NCI-H345 treated with DMSO at 0.1 percent for 48 hours (cell line): ENCODE measurements around the gene TRPV5.

Experiments
- DNase-seq: peaks from one replicate; lab custom pipeline; 2025; ENCODE audit not compliant: unreplicated experiment; lab: John Stamatoyannopoulos, UW

Gene TRPV5

DNA sequence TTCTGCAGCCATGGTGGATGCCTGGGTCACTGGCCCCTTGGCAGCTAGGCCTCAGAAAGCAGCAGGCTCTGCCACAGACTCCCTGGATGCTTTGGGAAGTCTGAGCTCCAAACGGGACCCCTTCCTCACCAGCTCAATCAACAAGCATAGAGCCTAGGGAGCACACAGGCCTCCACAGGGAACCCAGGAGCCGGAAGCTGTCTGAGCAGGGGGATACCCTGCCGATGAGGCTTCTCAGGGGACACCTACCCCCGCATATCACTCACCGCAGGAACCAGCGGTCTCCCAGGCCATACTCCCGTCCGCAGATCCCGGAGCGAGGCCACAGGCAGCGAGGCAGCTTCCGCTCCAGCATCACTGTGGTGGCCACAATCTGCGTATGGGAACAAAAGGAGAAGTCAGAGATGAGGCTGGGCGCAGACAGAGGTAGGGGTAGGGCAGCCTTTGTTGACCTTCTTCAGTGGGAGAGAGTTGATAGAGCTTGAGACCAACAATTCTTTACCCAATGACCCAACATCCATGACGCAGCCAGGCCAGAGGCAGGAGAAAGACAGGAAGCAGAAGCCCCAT, 61.4 kb downstream of the TRPV5 start:
- no peak for DNase-seq

DNA sequence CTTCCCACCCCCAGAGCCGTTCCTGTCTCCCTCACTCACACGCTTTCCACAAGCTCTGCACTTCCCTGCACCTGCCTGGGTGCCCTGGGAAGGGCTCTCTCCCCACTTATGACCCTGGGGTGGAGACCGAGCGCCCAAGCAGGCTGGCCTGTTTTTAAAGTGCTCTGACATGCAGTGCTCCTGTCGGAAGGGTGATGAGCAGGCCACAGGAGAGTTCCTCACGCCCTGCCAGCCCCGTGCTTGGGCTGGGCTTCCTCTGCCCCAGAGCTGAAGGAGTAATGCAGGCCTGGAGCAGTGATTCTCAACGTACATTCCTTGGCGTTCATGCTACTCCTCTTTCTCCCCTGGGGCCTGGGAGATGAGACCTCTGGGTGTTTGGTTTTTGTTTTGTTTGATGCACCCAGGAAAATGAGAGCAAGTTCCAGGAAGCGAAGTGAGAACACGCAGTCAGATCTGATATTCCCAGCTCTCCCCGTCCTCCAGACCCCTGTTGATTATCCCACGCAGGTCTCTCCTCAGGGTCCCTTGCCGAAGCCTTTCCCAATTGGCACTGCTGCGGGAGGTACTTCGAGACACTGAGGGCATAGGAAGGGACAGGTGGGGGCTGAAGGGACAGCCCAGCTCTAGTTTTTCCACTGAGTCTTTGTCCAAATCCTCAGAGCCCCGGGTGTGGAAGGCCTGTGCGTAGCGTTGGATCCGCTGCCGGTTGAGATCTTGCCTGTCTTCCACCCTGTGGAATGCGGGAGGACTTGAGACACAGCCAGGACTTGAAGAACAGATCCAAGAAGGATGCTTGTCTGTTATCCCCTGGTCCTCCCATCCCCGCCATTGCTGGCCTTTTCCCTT, 62.1 kb downstream of the TRPV5 start:
- DNase-seq: no peak

- no peak for DNase-seq
Measured at GRCh38 chr7:142870566-142871259, 62.8 kb downstream of the TRPV5 start.

DNA sequence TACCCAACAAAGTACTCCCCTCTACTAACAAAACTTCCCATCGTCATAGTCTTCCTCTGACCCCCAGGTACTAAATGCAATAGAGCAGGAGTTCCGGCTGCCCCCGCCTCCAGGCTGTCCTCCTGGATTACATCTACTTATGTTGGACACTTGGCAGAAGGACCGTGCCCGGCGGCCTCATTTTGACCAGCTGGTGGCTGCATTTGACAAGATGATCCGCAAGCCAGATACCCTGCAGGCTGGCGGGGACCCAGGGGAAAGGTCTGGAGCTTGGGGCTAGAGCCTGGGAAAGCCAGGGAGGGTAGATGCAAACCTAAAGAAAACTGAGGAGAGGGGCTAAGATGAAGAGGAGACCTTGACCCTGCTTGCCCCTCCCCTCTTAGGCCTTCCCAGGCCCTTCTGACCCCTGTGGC, 63.4 kb downstream of the TRPV5 start:
- no peak for DNase-seq

- DNase-seq: no peak
Measured at GRCh38 chr7:142869434-142869833, 64.1 kb downstream of the TRPV5 start.

- no peak for DNase-seq
Measured at GRCh38 chr7:142868986-142869415, 64.5 kb downstream of the TRPV5 start.

DNA sequence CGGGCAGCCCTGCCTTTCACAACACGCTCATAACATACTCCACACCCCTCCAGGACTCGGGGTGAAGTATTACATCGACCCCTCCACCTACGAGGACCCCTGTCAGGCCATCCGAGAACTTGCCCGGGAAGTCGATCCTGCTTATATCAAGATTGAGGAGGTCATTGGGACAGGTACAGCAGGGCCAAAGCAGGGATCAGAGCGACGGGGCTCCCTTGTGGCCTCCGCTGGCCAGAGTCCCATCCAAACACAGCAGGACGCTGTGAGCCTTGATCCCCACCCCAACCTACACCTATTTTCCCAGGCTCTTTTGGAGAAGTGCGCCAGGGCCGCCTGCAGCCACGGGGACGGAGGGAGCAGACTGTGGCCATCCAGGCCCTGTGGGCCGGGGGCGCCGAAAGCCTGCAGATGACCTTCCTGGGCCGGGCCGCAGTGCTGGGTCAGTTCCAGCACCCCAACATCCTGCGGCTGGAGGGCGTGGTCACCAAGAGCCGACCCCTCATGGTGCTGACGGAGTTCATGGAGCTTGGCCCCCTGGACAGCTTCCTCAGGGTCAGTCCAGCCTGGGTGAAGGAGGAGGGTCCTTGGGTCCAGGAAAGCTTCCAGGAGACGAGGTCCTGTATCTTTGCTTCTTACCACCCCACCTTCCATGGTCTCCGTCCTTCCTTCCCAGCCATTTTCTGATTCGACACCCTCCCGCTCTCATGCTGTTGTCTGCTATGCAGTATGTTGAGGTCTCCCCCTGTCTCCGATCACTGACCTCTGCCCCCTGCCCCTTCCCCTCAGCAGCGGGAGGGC, 65.2 kb downstream of the TRPV5 start:
- no peak for DNase-seq

- no peak for DNase-seq
Measured at GRCh38 chr7:142867398-142868187, 66.0 kb downstream of the TRPV5 start.

DNA sequence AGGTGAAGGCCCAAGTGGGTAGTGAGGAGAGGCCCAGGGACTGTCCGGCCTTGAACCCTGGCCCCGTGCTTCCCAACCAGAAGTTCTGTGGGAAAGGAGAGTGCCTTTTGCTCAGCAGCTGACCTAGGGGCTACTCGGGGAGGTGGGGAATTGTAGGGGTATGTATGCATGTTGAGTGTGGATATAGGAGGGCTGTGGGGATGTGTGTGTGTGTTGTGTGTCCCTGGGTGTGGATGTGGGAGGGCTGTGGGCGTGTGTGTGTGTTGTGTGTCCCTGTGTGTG, 66.5 kb downstream of the TRPV5 start:
- DNase-seq: no peak

- DNase-seq: peak; percentile 13
Measured at GRCh38 chr7:142866361-142867096, 67.0 kb downstream of the TRPV5 start.

DNA sequence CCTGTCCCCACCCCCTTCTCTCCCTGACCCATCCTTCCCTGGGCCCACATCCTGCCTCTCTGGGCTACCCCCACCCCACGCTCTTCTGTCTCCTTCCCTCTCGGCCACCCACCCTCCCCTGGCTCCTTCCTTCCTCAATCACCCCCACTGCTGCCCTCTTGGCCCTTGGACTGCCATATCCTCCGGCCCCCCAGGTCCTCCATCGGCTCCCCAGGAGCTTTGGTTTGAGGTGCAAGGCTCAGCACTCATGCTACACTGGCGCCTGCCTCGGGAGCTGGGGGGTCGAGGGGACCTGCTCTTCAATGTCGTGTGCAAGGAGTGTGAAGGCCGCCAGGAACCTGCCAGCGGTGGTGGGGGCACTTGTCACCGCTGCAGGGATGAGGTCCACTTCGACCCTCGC, 67.8 kb downstream of the TRPV5 start:
- no peak for DNase-seq

DNA sequence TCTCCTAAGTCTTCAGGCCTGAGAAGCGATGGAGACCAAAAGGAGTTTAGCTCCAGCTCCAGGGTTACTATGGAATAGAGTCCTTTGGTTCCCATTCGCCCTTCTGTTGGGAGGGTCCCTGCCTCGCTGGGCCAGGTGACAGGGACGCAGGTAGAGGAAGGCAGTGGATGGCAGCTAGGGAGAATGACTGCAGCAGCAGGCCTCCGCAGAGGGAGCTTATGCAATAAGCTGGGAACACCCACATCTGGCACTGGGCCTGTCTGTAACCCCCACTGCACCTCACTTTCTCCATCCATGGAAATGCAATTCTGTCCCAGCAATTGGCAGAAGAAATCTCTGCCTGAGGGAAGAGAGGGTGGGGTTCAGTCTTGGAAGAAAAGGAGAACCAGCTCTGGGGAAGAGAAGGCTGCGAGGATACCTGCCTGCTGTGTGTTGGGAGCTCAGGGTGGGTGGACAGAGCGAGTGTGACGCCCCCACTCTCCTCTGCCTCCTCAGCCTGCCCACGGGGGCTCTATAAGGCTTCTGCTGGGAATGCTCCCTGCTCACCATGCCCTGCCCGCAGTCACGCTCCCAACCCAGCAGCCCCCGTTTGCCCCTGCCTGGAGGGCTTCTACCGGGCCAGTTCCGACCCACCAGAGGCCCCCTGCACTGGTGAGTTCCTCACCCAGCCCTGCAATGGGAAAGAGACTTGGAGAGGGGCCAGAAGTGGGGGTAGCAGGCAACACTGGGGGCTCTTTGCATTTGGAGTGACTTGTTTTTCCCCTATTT, 68.4 kb downstream of the TRPV5 start:
- no peak for DNase-seq

DNA sequence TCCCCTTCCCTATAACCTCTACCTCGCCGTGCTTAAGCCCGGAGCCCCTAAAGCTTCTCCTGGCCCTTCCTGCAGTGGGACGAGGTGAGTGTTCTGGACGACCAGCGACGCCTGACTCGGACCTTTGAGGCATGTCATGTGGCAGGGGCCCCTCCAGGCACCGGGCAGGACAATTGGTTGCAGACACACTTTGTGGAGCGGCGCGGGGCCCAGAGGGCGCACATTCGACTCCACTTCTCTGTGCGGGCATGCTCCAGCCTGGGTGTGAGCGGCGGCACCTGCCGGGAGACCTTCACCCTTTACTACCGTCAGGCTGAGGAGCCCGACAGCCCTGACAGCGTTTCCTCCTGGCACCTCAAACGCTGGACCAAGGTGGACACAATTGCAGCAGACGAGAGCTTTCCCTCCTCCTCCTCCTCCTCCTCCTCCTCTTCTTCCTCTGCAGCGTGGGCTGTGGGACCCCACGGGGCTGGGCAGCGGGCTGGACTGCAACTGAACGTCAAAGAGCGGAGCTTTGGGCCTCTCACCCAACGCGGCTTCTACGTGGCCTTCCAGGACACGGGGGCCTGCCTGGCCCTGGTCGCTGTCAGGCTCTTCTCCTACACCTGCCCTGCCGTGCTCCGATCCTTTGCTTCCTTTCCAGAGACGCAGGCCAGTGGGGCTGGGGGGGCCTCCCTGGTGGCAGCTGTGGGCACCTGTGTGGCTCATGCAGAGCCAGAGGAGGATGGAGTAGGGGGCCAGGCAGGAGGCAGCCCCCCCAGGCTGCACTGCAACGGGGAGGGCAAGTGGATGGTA, 69.5 kb downstream of the TRPV5 start:
- DNase-seq: no peak

DNA sequence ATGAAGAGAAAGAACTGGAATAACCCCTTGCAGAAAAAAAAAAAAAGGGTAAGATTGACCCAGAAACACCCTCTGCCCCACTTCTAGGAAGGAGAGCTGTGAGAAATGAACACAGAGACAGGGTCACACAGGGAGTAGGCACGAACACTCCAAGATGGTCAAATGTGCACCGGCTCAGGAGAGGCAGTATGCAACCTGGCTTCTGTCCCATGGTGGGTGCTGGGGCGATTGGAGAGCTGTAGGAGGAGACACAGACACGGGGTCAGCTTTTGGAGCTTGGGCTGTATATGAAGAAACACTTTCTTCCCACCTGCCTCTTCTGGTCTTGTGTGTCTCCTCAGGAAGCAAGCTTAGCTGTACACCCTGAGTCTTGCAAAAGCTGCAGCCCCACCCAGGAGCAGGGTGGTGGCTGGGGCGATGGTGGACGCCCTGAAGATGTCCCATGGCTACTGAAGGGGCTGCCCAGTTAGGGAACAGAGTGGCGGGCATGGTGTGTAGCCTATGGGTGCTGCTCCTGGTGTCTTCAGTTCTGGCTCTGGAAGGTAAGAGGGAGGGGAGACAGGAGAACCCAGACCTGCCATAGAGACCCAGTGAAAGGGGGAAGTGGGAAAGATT, 70.7 kb downstream of the TRPV5 start:
- no peak for DNase-seq

DNA sequence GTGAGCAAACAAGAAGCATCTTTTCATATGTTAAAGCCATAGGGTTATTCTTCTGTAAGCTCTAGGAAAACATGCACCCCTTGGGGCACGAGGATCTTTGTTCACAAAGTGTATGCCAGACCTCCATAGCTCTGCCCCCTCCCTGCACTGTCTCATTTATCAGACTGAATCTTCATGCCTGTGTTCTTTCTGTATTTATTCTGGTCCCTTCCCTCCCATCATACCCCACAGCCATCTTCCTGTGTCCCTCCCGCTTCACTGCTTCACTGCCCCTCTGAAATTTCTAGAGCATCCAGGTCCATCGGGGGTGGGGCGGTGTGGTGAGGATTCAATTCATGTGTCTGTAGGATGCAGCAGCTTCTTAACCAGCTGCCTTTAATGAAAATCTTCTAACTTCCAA, 71.2 kb downstream of the TRPV5 start:
- DNase-seq: no peak

- no peak for DNase-seq
Measured at GRCh38 chr7:142860968-142861367, 72.6 kb downstream of the TRPV5 start.

- DNase-seq: no peak
Measured at GRCh38 chr7:142859829-142860228, 73.7 kb downstream of the TRPV5 start.

- DNase-seq: no peak
Measured at GRCh38 chr7:142859411-142859810, 74.1 kb downstream of the TRPV5 start.
